Measurements from ENCODE around the gene METAP1D. TPM values are rescaled to one million over a fixed set of nuclear protein-coding genes. Genes with fewer than 3 reads are reported as not detected.
A peak's percentile ranks its signal among the peaks of the same experiment; 100 is the strongest.

METAP1D gene
- total and polyA plus RNA-seq, 12 donors, result 1.7 to 21.8 (median 7.8) TPM

GRCh38 chr2:172102391-172103359 lies 102.9 kb downstream of the METAP1D start, which contains the start of gene DLX2:
Gene DLX2, minus strand, starts transcription at chr2:172102900. Its CDS starts 362 bp downstream, at chr2:172102538.
- no peak for TF ChIP-seq CTCF (IDR thresholded peaks at IDR 0.05)
- TF ChIP-seq POLR2A (IDR thresholded peaks at IDR 0.05), result no peak
- no peaks in the 10 kb centered on the region for H3K9me3 ChIP-seq (replicated peaks in 1 of 3)
- peak; percentile 68 to 92 (median 77) for DNase-seq
- H3K27me3 ChIP-seq, result peaks cover 93% of the 10 kb centered on the region
- H3K27ac ChIP-seq, result peak within 1 kb of the TSS in 1 of 5 donors; percentile 43
- H3K4me1 ChIP-seq (replicated peaks in 1 of 2), result peaks cover 16 to 45% of the 10 kb centered on the region in 2 donors
- 1 to 3% (median 1%) methylated on average over 7 to 74 of the region's 74 CpGs for WGBS, 4 donors
- intact Hi-C loops (cut with DNase I), result loop anchor here (5.0 to 10.0 kb wide), 5 partner anchors 100 to 528 kb away; no protein-coding TSS in a partner anchor
- H3K4me3 ChIP-seq, result peak within 1 kb of the TSS in 2 of 4 donors; percentile 27 to 57
- H3K36me3 ChIP-seq (replicated peaks in 1 of 2), result no peaks in the 10 kb centered on the region

GRCh38 chr2:172103471-172104272 lies 103.9 kb downstream of the METAP1D start:
- peak overlapping the region in 1 of 4 donors; percentile 57 for H3K4me3 ChIP-seq
- 3 to 5% (median 4%) methylated on average over 25 of the region's 25 CpGs for WGBS, 4 donors
- TF ChIP-seq POLR2A (IDR thresholded peaks at IDR 0.05) (no peak), CTCF (IDR thresholded peaks at IDR 0.05) (peak; percentile 63 to 89 (median 82))
- no peaks in the 10 kb centered on the region for H3K9me3 ChIP-seq (replicated peaks in 1 of 3)
- no peak overlapping the region for H3K27ac ChIP-seq
- H3K27me3 ChIP-seq, result peaks cover 93% of the 10 kb centered on the region
- intact Hi-C loops (cut with DNase I), result loop anchor here (5.0 to 10.0 kb wide), 5 partner anchors 101 to 529 kb away; no protein-coding TSS in a partner anchor
- H3K4me1 ChIP-seq (replicated peaks in 1 of 2), result peaks cover 16 to 46% of the 10 kb centered on the region in 2 donors
- no peaks in the 10 kb centered on the region for H3K36me3 ChIP-seq (replicated peaks in 1 of 2)
- DNase-seq, result peak; percentile 76 to 93 (median 79)

- H3K36me3 ChIP-seq (replicated peaks in 1 of 2), result no peaks in the 10 kb centered on the region
- TF ChIP-seq POLR2A (IDR thresholded peaks at IDR 0.05) (no peak), CTCF (IDR thresholded peaks at IDR 0.05) (no peak)
- H3K27me3 ChIP-seq, result peaks cover 84% of the 10 kb centered on the region
- intact Hi-C loops (cut with DNase I), result loop anchor here (10.0 kb wide), 4 partner anchors 291 to 531 kb away; no protein-coding TSS in a partner anchor
- no peak for DNase-seq
- H3K27ac ChIP-seq, result no peak overlapping the region
- H3K4me3 ChIP-seq, result no peak overlapping the region
- peaks cover 16 to 39% of the 10 kb centered on the region in 2 donors for H3K4me1 ChIP-seq (replicated peaks in 1 of 2)
- H3K9me3 ChIP-seq (replicated peaks in 1 of 3), result no peaks in the 10 kb centered on the region
- WGBS, 4 donors, result 14 to 19% (median 16%) methylated on average over 23 of the region's 23 CpGs
These were observed 105.8 kb downstream of the METAP1D start for GRCh38 chr2:172105471-172106107.
